Kidney (tissue), 14 donors: ENCODE results near the gene VNN1. TPM values are rescaled to one million over a fixed set of nuclear protein-coding genes. Genes with fewer than 3 reads are reported as not detected.

Experiments used
- DNase-seq, 5 donors: peaks; one replicate each; pipeline ENCODE4 v3.0.0-alpha.2; 2013 to 2020
- FAIRE-seq: peaks from 2 replicates; lab custom pipeline; 2012; peaks lifted over from hg19 to GRCh38; lab: Jason Lieb, UNC
- H3K27ac ChIP-seq, 2 donors: one replicate each; pipeline ENCODE4 v1.7.0; 2013; ENCODE audit warnings: low read depth in 2 of 2, low read length in 2 of 2, inconsistent platforms in 1 of 2
- H3K27me3 ChIP-seq: one replicate; pipeline ENCODE4 v1.7.1; 2013; ENCODE audit warnings: low read length, inconsistent platforms; ENCODE audit not compliant: control insufficient read depth, insufficient read depth
- H3K36me3 ChIP-seq, 3 donors: one replicate each; pipeline versions ENCODE4 v1.7.0 to v1.7.1; 2013; ENCODE audit warnings: low read length in 3 of 3, control low read depth in 1 of 3, inconsistent platforms in 1 of 3; ENCODE audit not compliant: insufficient read depth in 3 of 3, control insufficient read depth in 2 of 3
- H3K4me1 ChIP-seq, 3 donors: one replicate each; pipeline versions ENCODE4 v1.7.0 to v1.7.1; 2013; ENCODE audit warnings: low read length in 3 of 3, inconsistent platforms in 1 of 3, low read depth in 1 of 3; ENCODE audit not compliant: control insufficient read depth in 2 of 3, insufficient read depth in 2 of 3
- H3K4me3 ChIP-seq, 3 donors: one replicate each; pipeline versions ENCODE4 v1.7.0 to v1.8.1; 2013; ENCODE audit warnings: low read length in 3 of 3, control low read depth in 1 of 3, inconsistent platforms in 1 of 3
- H3K9ac ChIP-seq, 3 donors: one replicate each; pipeline versions ENCODE4 v1.7.0 to v1.7.1; 2013; ENCODE audit warnings: low read length in 3 of 3, control low read depth in 1 of 3, inconsistent platforms in 1 of 3
- H3K9me3 ChIP-seq, 3 donors: one replicate each; pipeline versions ENCODE4 v1.7.0 to v1.7.1; 2013; ENCODE audit warnings: low read length in 3 of 3, control low read depth in 1 of 3, inconsistent platforms in 1 of 3; ENCODE audit not compliant: control insufficient read depth in 2 of 3, insufficient read depth in 1 of 3
- intact Hi-C: fragments of 100-400 bp; cut with DNase I; formaldehyde crosslinking; loops from one replicate; pipeline ENCODE4 v1.11.1; 2022
- polyA plus RNA-seq: library from polyadenylated mRNA; stranded (reverse); fragments of 350-450 nt; fragmentation: Illumina TruSeq; extraction: RNeasy Lipid Tissue Mini Kit (QIAGEN cat#74804); gene quantifications from one replicate; pipeline ENCODE4 v1.2.3, GENCODE V29; 2014; ENCODE audit warnings: low read depth, low replicate concordance; ENCODE audit not compliant: insufficient read depth
- total RNA-seq: library from RNA; stranded (reverse); fragmentation: NEBNext Ultra II Directional; extraction: Animal tissue kit (Norgen Biotek cat#: 25700); gene quantifications from one replicate; pipeline ENCODE4 v1.2.1, GENCODE V29; 2021
- TF ChIP-seq, protein P1 (sequence below): IDR thresholded peaks from 3 replicates; pipeline ENCODE4 v1.5.1; 2012; ENCODE audit warnings: mild to moderate bottlenecking, moderate library complexity, borderline replicate concordance; ENCODE audit not compliant: insufficient read depth; ENCODE audit errors: extremely low read depth
- donor health status: control.
- donor health status: control.
- donor health status: control.
- donor health status: control.
- donor health status: control.
- donor health status: DM: yes; HTN: yes; CAD: no.
- donor health status: Normal renal cell carcinoma (clear cell type).

The VNN1 gene
- total and polyA plus RNA-seq, 2 donors from 2014 or later: 7.5 to 13.8 TPM

DNA sequence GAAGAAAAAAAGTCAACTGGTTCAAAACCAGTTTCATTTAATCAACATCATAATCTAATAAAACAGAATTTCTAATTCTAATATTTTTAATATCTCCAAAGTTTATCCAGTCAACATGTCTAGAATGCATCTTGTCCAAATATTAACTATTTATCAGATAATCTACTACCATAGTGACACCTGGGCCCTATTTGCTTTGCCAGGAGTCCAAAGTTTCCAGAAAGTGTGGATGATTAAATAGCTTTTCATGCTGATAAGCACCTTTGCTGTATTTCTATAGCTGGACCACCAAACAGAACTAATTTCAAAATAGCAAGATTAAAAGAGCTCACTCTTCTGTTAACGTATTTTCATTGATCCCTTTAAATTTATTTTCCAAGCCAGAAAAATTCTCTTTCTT is 42.6 kb downstream of the VNN1 start:
- FAIRE-seq (no peak), DNase-seq (no peak)
- Histone ChIP-seq H3K9ac (no peak overlapping the region), H3K27me3 (no peaks in the 10 kb centered on the region), H3K36me3 (no peaks in the 10 kb centered on the region), H3K27ac (no peak overlapping the region), H3K9me3 (no peaks in the 10 kb centered on the region), H3K4me1 (peaks cover 0 to 2% (median 0%) of the 10 kb centered on the region in 3 donors), H3K4me3 (no peak overlapping the region)
- intact Hi-C loops: no loop called here
- TF ChIP-seq, protein P1, sequence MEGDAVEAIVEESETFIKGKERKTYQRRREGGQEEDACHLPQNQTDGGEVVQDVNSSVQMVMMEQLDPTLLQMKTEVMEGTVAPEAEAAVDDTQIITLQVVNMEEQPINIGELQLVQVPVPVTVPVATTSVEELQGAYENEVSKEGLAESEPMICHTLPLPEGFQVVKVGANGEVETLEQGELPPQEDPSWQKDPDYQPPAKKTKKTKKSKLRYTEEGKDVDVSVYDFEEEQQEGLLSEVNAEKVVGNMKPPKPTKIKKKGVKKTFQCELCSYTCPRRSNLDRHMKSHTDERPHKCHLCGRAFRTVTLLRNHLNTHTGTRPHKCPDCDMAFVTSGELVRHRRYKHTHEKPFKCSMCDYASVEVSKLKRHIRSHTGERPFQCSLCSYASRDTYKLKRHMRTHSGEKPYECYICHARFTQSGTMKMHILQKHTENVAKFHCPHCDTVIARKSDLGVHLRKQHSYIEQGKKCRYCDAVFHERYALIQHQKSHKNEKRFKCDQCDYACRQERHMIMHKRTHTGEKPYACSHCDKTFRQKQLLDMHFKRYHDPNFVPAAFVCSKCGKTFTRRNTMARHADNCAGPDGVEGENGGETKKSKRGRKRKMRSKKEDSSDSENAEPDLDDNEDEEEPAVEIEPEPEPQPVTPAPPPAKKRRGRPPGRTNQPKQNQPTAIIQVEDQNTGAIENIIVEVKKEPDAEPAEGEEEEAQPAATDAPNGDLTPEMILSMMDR: no peak

DNA sequence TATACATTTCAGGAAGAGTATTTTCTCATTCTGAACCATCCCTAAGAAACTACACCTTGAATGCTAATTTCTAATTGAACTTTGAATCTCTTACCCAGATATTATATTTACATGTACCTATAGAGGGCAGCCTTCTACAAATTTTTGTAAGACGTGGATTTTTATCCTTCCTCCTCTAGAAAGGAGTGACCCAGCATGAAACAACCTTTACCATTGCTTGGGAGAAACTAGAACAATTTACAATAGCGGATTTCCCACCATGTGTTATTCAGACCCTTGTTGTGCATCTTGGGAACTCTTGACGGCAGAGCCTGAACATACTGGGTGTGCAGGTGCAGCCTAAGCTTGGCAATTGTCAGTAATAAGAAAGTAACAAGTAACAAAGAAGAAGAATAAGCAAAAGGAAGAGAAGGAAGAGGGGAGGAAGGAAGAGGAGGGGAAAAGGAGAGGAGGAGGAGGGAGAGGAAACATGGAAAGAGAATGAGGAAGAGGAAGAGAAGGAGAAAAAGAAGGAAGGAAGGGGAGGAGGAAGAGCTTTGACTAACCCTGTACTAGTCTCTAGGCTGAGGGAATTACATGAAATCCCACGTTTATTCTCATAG is 44.1 kb downstream of the VNN1 start:
- H3K4me3 ChIP-seq: no peak overlapping the region
- TF ChIP-seq, protein P1: peak; percentile 37
- no peaks in the 10 kb centered on the region for H3K27me3 ChIP-seq
- DNase-seq (peak in 2 of 5 donors; percentile 40 to 49), FAIRE-seq (peak; percentile 90)
- no peaks in the 10 kb centered on the region for H3K36me3 ChIP-seq
- no peaks in the 10 kb centered on the region for H3K9me3 ChIP-seq
- no peak overlapping the region for H3K9ac ChIP-seq
- H3K27ac ChIP-seq: no peak overlapping the region
- intact Hi-C loops: no loop called here
- H3K4me1 ChIP-seq: peaks cover 0 to 2% (median 0%) of the 10 kb centered on the region in 3 donors

DNA sequence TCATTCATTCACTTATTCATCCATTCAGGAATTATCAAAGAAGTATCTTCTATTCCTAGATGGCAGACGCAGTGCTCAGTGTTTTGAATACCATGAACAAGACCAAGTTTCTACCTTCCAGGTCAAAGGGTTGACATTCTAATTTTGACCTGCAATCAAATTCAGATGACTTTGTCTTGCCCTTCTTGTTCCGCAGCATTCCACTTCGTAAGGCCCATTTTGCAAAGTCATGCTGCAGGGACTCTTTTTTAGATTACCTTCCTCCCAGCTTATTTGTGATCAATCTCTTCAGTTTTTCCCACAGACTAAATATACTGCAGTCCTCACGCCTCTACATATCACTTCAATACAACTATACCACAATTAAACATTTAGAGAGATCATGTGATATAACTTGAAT is 47.7 kb downstream of the VNN1 start:
- H3K4me1 ChIP-seq: peaks cover 0 to 2% (median 0%) of the 10 kb centered on the region in 3 donors
- intact Hi-C loops: no loop called here
- H3K27me3 ChIP-seq: no peaks in the 10 kb centered on the region
- FAIRE-seq (no peak), DNase-seq (no peak)
- H3K27ac ChIP-seq: no peak overlapping the region
- H3K36me3 ChIP-seq: no peaks in the 10 kb centered on the region
- TF ChIP-seq, protein P1: no peak
- no peak overlapping the region for H3K4me3 ChIP-seq
- H3K9me3 ChIP-seq: no peaks in the 10 kb centered on the region
- no peak overlapping the region for H3K9ac ChIP-seq
